Fibroblast of pulmonary artery (primary cell): ENCODE data around the gene PRR33.

ENCODE experiments used
- DNase-seq: peaks from one replicate; pipeline ENCODE4 v3.0.0-alpha.2; 2010; ENCODE audit warnings: low read depth
- H3K4me3 ChIP-seq: replicated peaks from 2 replicates; pipeline ENCODE4 v1.5.1; 2011; ENCODE audit warnings: low read depth, mild to moderate bottlenecking, control low read depth, low read length, moderate library complexity
- CTCF ChIP-seq: IDR thresholded peaks from 2 replicates; pipeline ENCODE4 v1.5.1; 2011; ENCODE audit warnings: mild to moderate bottlenecking, control low read depth, low read length, inconsistent platforms; ENCODE audit errors: missing control alignments

Gene PRR33

DNA sequence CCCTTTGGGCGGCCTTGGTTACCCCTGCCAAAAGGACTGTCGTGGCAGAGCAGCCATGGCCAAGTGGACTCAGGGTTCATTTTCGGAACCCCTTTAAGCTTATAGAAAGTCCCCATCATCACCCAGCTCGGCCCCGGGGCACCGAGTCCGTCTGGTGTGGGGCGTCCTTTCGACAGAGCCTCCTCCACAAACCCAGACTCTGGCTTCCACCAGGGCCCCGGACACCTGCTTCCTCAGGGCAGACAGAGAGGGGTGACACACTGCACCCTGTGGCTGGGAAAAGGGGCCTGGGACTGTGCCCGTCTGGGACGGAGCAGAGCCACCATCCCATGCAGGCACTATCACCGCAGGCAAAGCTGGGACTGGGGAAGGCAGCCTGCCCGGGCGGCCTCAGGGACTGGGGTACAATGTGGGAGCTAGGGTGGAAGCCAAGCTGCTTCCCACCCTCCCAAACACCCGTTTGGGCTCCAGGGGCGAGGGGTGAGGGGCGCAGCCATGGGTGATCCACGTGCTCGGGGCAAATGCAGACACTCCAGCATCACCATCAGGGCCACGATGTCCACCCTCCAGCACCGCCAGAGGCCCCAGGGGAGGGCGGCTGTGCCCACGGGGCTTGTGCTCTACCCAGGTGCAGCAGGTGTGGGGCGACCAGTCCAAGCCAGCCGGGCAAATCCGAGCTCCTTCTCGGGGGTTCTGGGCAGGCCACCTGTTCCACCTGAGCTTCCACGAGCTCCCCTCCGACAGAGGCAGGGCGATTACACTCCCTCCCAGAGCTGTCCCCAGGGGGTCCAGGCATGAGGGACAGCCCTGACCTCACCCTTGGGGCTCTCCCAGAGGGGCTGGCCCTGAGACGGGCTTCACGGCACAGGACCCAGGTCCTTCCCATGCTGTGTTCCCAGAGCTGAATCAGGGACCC is 43.7 kb upstream of the PRR33 start:
- no peak for DNase-seq
- no peak for TF ChIP-seq CTCF
- H3K4me3 ChIP-seq, result no peak overlapping the region

GRCh38 chr11:1934335-1935155 is 42.9 kb upstream of the PRR33 start:
- H3K4me3 ChIP-seq, result no peak overlapping the region
- no peak for TF ChIP-seq CTCF
- no peak for DNase-seq

GRCh38 chr11:1933416-1934334 is 42.0 kb upstream of the PRR33 start:
- TF ChIP-seq CTCF, result no peak
- no peak for DNase-seq
- H3K4me3 ChIP-seq, result no peak overlapping the region

DNA sequence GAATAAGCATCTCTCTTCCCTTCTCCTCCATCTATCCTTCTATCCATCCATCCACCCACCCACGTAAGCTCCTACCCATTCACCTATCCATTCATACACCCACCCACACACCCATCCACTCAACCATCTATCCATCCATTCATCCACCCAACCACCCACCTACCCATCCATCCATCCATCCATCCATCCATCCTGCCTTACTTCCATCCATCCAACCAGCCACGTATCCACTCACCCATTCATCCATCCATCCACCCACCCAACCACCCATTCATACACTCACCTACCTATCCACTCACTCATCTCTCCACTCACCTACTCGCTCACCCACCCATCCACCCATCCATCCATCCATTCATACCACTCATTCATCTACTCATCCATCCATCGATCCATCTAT is 41.0 kb upstream of the PRR33 start:
- no peak overlapping the region for H3K4me3 ChIP-seq
- TF ChIP-seq CTCF, result no peak
- DNase-seq, result no peak

GRCh38 chr11:1932105-1932480 is 40.4 kb upstream of the PRR33 start:
- TF ChIP-seq CTCF, result no peak
- DNase-seq, result no peak
- H3K4me3 ChIP-seq, result no peak overlapping the region

- TF ChIP-seq CTCF, result no peak
- peak; percentile 45 for DNase-seq
- no peak overlapping the region for H3K4me3 ChIP-seq
These were observed 39.8 kb upstream of the PRR33 start for GRCh38 chr11:1931341-1932104.
